ENCODE data around the gene CCDC192. TPM values are rescaled to one million over a fixed set of nuclear protein-coding genes. Genes with fewer than 3 reads are reported as not detected.

The CCDC192 gene
- total and polyA plus RNA-seq, 5 donors, result 0.43 TPM; not detected in 4

DNA sequence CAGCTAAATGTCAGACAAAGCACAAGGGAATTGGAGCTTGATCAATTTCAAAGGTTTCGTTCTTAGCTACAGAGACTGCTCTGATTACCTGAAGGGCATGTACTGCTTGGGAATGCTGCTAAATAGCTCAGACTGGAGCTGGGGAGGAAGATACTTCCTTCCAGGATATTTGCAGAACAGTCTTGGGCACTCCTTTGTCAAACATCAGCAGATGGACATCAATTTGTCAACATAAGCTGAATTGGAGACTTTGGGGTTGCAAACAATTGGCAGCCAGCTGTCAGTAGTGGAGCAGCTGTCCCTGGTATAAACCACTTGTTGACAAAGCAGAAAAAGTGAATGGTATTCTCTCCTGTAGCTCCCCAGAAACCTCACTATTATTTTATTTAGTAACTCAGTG, 182.0 kb downstream of the CCDC192 start:
- intact Hi-C loops (cut with DNase I), result no loop called here
- Histone ChIP-seq H3K4me1 (ENCODE audit: control insufficient read depth, insufficient read depth, low read length) (no peaks in the 10 kb centered on the region), H3K27ac (ENCODE audit: low read length) (no peak overlapping the region), H3K9me3 (ENCODE audit: control insufficient read depth, low read length) (no peaks in the 10 kb centered on the region), H3K4me3 (ENCODE audit: low read length) (no peak overlapping the region), H3K27me3 (ENCODE audit: control insufficient read depth, insufficient read depth) (no peaks in the 10 kb centered on the region)
- WGBS, result 62% methylated on average over 1 of the region's 1 CpG
- DNase-seq (no peak), ATAC-seq (no peak)

- intact Hi-C loops (cut with DNase I), result no loop called here
- 70% methylated on average over 3 of the region's 3 CpGs for WGBS
These were observed 182.9 kb downstream of the CCDC192 start for GRCh38 chr5:127886081-127886480.

DNA sequence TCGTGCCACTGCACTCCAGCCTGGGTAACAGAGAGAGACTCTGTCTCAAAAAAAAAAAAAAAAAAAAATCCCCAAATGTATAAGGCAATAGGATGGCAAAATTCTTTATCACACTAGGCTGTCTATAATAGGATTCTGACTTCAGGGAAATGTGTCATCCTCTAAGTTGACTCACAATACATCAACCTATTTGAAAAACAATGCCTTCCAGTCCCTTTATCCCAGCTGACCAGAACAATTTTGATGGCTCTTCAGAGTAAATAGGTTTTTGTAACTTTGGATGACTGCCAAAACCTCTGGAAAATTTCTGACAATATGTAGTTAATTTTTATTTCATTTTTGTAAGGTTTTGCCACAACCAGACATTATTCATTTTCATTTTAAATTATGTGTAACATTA, 184.1 kb downstream of the CCDC192 start:
- intact Hi-C loops (cut with DNase I), result no loop called here
- ATAC-seq, result no peak
- DNase-seq, result no peak
- H3K27ac ChIP-seq (ENCODE audit: low read length), result no peak overlapping the region
- 90% methylated on average over 1 of the region's 1 CpG for WGBS
- no peak overlapping the region for H3K4me3 ChIP-seq (ENCODE audit: low read length)
- no peaks in the 10 kb centered on the region for H3K4me1 ChIP-seq (ENCODE audit: control insufficient read depth, insufficient read depth, low read length)
- H3K9me3 ChIP-seq (ENCODE audit: control insufficient read depth, low read length), result no peaks in the 10 kb centered on the region
- no peaks in the 10 kb centered on the region for H3K27me3 ChIP-seq (ENCODE audit: control insufficient read depth, insufficient read depth)

More at GRCh38 chr5:127886081-127886480, 182.9 kb downstream of the CCDC192 start:
- H3K27ac ChIP-seq (ENCODE audit: low read length), result no peak overlapping the region
- no peaks in the 10 kb centered on the region for H3K4me1 ChIP-seq (ENCODE audit: control insufficient read depth, insufficient read depth, low read length)
- no peaks in the 10 kb centered on the region for H3K9me3 ChIP-seq (ENCODE audit: control insufficient read depth, low read length)
- no peak for DNase-seq
- ATAC-seq, result no peak
- H3K27me3 ChIP-seq (ENCODE audit: control insufficient read depth, insufficient read depth), result no peaks in the 10 kb centered on the region
- H3K4me3 ChIP-seq (ENCODE audit: low read length), result no peak overlapping the region

GRCh38 chr5:127891942-127892341, 188.8 kb downstream of the CCDC192 start:
- 72% methylated on average over 1 of the region's 1 CpG for WGBS
- Histone ChIP-seq H3K27ac (ENCODE audit: low read length) (no peak overlapping the region), H3K4me1 (ENCODE audit: control insufficient read depth, insufficient read depth, low read length) (no peaks in the 10 kb centered on the region), H3K9me3 (ENCODE audit: control insufficient read depth, low read length) (no peaks in the 10 kb centered on the region), H3K27me3 (ENCODE audit: control insufficient read depth, insufficient read depth) (no peaks in the 10 kb centered on the region), H3K4me3 (ENCODE audit: low read length) (no peak overlapping the region)
- intact Hi-C loops (cut with DNase I), result no loop called here
- DNase-seq, result no peak
- ATAC-seq, result no peak

- DNase-seq (no peak), ATAC-seq (peak; percentile 31 to 53)
- Histone ChIP-seq H3K27ac (ENCODE audit: low read length) (no peak overlapping the region), H3K4me1 (ENCODE audit: control insufficient read depth, insufficient read depth, low read length) (no peaks in the 10 kb centered on the region), H3K4me3 (ENCODE audit: low read length) (no peak overlapping the region), H3K27me3 (ENCODE audit: control insufficient read depth, insufficient read depth) (no peaks in the 10 kb centered on the region), H3K9me3 (ENCODE audit: control insufficient read depth, low read length) (no peaks in the 10 kb centered on the region)
- intact Hi-C loops (cut with DNase I), result no loop called here
- 8% methylated on average over 6 of the region's 6 CpGs for WGBS
These were observed 189.4 kb downstream of the CCDC192 start for GRCh38 chr5:127892467-127893207.

GRCh38 chr5:127893232-127893631, 190.0 kb downstream of the CCDC192 start:
- ATAC-seq, result no peak
- intact Hi-C loops (cut with DNase I), result no loop called here
- H3K27me3 ChIP-seq (ENCODE audit: control insufficient read depth, insufficient read depth), result no peaks in the 10 kb centered on the region
- no peak overlapping the region for H3K27ac ChIP-seq (ENCODE audit: low read length)
- H3K9me3 ChIP-seq (ENCODE audit: control insufficient read depth, low read length), result no peaks in the 10 kb centered on the region
- H3K4me3 ChIP-seq (ENCODE audit: low read length), result no peak overlapping the region
- DNase-seq, result no peak
- no peaks in the 10 kb centered on the region for H3K4me1 ChIP-seq (ENCODE audit: control insufficient read depth, insufficient read depth, low read length)
- WGBS, result 53% methylated on average over 2 of the region's 2 CpGs

GRCh38 chr5:127894461-127894860, 191.3 kb downstream of the CCDC192 start:
- intact Hi-C loops (cut with DNase I), result no loop called here
- Histone ChIP-seq H3K27me3 (ENCODE audit: control insufficient read depth, insufficient read depth) (no peaks in the 10 kb centered on the region), H3K9me3 (ENCODE audit: control insufficient read depth, low read length) (no peaks in the 10 kb centered on the region), H3K27ac (ENCODE audit: low read length) (no peak overlapping the region), H3K4me3 (ENCODE audit: low read length) (no peak overlapping the region), H3K4me1 (ENCODE audit: control insufficient read depth, insufficient read depth, low read length) (no peaks in the 10 kb centered on the region)
- WGBS, result 96% methylated on average over 5 of the region's 5 CpGs
- ATAC-seq (no peak), DNase-seq (no peak)

DNA sequence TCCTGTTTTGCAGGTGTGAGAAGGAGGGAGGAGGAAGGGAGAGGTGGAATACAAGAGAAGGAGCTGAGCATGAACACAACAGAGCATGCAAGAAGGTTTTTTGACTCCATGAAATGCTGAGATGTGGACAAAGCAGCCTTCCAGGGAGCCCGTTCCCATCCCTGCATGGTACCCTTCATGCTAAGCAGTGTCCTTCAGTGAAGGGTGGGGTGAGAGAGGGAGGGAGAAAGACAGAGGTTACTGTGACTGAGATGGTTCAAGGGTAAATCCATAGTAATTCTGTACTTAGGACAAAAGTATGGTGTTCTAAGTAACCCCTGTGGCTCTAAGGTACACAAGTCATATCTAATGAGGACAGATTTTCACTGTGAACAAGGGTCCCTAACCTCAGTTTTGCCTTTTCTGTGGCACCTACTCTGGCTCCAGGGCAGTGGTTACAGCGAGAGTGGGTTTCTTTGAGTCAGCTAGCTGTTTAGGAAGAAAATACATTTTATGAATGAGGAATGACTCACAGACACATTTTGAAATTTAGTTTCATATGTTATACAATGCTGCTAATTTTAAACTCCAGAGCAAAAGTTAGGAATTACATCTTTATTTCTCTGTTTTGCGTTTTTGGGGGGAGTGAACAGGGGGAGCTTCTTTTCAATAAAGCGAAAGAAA, 195.5 kb downstream of the CCDC192 start:
- H3K4me1 ChIP-seq (ENCODE audit: control insufficient read depth, insufficient read depth, low read length), result no peaks in the 10 kb centered on the region
- H3K4me3 ChIP-seq (ENCODE audit: low read length), result no peak overlapping the region
- WGBS, result 87% methylated on average over 4 of the region's 4 CpGs
- DNase-seq (no peak), ATAC-seq (no peak)
- H3K27ac ChIP-seq (ENCODE audit: low read length), result no peak overlapping the region
- intact Hi-C loops (cut with DNase I), result no loop called here
- H3K9me3 ChIP-seq (ENCODE audit: control insufficient read depth, low read length), result no peaks in the 10 kb centered on the region
- no peaks in the 10 kb centered on the region for H3K27me3 ChIP-seq (ENCODE audit: control insufficient read depth, insufficient read depth)

DNA sequence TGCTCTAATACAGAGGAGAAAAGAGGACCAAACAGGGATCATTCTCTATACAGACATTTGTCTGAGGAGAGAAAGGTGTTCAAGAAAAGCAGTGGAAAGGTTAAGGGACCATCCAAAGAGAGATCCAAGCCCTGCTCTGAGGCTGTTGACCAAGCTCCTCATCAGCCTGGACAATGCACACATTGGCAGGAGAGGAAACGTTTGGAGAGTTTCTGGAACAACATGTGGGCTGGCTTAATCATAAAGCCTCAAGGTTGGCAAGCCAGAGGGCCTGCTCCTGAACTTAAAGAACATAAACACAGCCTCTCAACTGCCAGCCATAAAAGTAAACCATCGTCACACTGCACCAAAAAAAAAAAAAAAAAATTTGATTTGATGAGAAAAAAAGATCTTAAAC, 196.0 kb downstream of the CCDC192 start:
- no peaks in the 10 kb centered on the region for H3K4me1 ChIP-seq (ENCODE audit: control insufficient read depth, insufficient read depth, low read length)
- no peak for DNase-seq
- H3K4me3 ChIP-seq (ENCODE audit: low read length), result no peak overlapping the region
- no peaks in the 10 kb centered on the region for H3K9me3 ChIP-seq (ENCODE audit: control insufficient read depth, low read length)
- H3K27me3 ChIP-seq (ENCODE audit: control insufficient read depth, insufficient read depth), result no peaks in the 10 kb centered on the region
- intact Hi-C loops (cut with DNase I), result no loop called here
- no peak overlapping the region for H3K27ac ChIP-seq (ENCODE audit: low read length)
- 63% methylated on average over 2 of the region's 2 CpGs for WGBS
- ATAC-seq, result no peak

DNA sequence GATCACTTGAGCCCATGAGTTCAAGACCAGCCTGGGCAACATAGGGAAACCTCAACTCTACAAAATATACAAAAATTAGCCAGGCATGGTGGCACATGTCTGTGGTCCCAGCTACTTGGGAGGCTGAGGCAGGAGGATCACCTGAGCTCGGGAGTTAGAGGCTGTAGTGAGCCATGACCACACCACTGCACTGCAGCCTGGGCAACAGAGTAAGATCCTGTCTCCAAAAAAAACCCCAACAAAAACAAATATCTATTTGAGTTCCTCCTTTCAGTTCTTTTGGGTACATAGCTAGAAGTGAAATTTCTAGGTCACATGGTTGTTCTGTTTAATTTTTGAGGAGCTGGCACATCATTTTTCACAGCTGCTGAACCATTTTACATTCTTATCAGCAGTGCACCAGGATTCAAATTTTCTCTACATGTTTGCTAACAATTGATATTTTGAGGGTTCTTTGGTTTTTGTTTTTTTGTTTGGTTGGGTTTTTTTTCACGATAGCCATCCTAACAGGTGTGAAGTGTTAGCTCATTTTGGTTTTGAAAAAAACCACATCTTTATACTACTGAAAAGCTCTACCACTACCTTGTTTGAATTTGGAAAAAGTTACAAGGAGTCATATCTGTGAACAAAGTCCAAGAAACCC, 203.5 kb downstream of the CCDC192 start:
- 88% methylated on average over 2 of the region's 2 CpGs for WGBS
- no peak overlapping the region for H3K27ac ChIP-seq (ENCODE audit: low read length)
- intact Hi-C loops (cut with DNase I), result no loop called here

GRCh38 chr5:127907907-127908306, 204.7 kb downstream of the CCDC192 start:
- Histone ChIP-seq H3K27ac (ENCODE audit: low read length) (no peak overlapping the region), H3K4me1 (ENCODE audit: control insufficient read depth, insufficient read depth, low read length) (no peaks in the 10 kb centered on the region), H3K27me3 (ENCODE audit: control insufficient read depth, insufficient read depth) (no peaks in the 10 kb centered on the region), H3K4me3 (ENCODE audit: low read length) (no peak overlapping the region), H3K9me3 (ENCODE audit: control insufficient read depth, low read length) (no peaks in the 10 kb centered on the region)
- no peak for ATAC-seq
- intact Hi-C loops (cut with DNase I), result no loop called here
- DNase-seq, result no peak
- WGBS, result 86% methylated on average over 2 of the region's 2 CpGs

More for the DNA sequence above, 203.5 kb downstream of the CCDC192 start:
- Histone ChIP-seq H3K9me3 (ENCODE audit: control insufficient read depth, low read length) (no peaks in the 10 kb centered on the region), H3K27me3 (ENCODE audit: control insufficient read depth, insufficient read depth) (no peaks in the 10 kb centered on the region), H3K4me3 (ENCODE audit: low read length) (no peak overlapping the region), H3K4me1 (ENCODE audit: control insufficient read depth, insufficient read depth, low read length) (no peaks in the 10 kb centered on the region)
- DNase-seq, result no peak
- no peak for ATAC-seq
